HEK293 (cell line): Measurements from ENCODE around the gene TMEM134.

Experiments used
- CTCF ChIA-PET: fragments of 350-600 bp; formaldehyde crosslinking; extraction: SDS; loops from one replicate; lab custom pipeline; 2021; ENCODE audit warnings: antibody characterized with exemption; lab: Yijun Ruan, JAX
- POLR2A ChIA-PET: fragments of 300-600 bp; formaldehyde crosslinking; extraction: SDS; loops from one replicate; lab custom pipeline; 2020; ENCODE audit warnings: antibody characterized with exemption, inconsistent platforms; lab: Yijun Ruan, JAX
- H3K27ac ChIP-seq: fragments of 200-500 bp; sonication (Bioruptor generic); 2 replicates; pipeline ENCODE4 v1.5.1; 2014; ENCODE audit warnings: low read depth, low read length, control low read depth, inconsistent platforms; ENCODE audit errors: extremely low read depth
- H3K36me3 ChIP-seq, 2 experiments: fragments of 200-500 bp in 1 of 2; sonication (Bioruptor generic) in 1 of 2; 1 replicate in 1 of 2; 2 replicates in 1 of 2; pipeline ENCODE4 v1.5.1; 2014 to 2017; ENCODE audit warnings: inconsistent platforms in 2 of 2, low read length in 2 of 2; ENCODE audit not compliant: control insufficient read depth in 2 of 2, insufficient read depth in 1 of 2
- H3K4me1 ChIP-seq: fragments of 200-500 bp; sonication (Bioruptor generic); 2 replicates; pipeline ENCODE4 v1.5.1; 2014; ENCODE audit warnings: mild to moderate bottlenecking, low read length, inconsistent platforms; ENCODE audit not compliant: control insufficient read depth, insufficient read depth
- H3K4me3 ChIP-seq: 2 replicates; pipeline ENCODE4 v1.5.1; 2011; ENCODE audit warnings: low read depth, mild to moderate bottlenecking, control low read depth, low read length, moderate library complexity
- H3K9me3 ChIP-seq: fragments of 200-500 bp; sonication (Bioruptor generic); 2 replicates; pipeline ENCODE4 v1.5.1; 2014; ENCODE audit warnings: low read depth, low read length, inconsistent platforms; ENCODE audit not compliant: control insufficient read depth, insufficient read depth
- AEBP2 ChIP-seq: fragments of 450-650 bp; formaldehyde crosslinking; IDR thresholded peaks from 2 replicates; pipeline ENCODE4 v1.5.1; 2016; ENCODE audit warnings: missing biosample characterization, missing genetic modification characterization, borderline replicate concordance
- BCL6B ChIP-seq: fragments of 450-650 bp; formaldehyde crosslinking; IDR thresholded peaks from 2 replicates; pipeline ENCODE4 v1.5.1; 2017; ENCODE audit warnings: missing biosample characterization, missing genetic modification characterization
- GLIS1 ChIP-seq: fragments of 450-650 bp; formaldehyde crosslinking; IDR thresholded peaks from 2 replicates; pipeline ENCODE4 v1.5.1; 2016; ENCODE audit warnings: missing biosample characterization, missing genetic modification characterization
- HIC1 ChIP-seq: fragments of 450-650 bp; formaldehyde crosslinking; IDR thresholded peaks from 2 replicates; pipeline ENCODE4 v1.5.1; 2016; ENCODE audit warnings: missing biosample characterization, missing genetic modification characterization
- IKZF3 ChIP-seq: fragments of 450-650 bp; IDR thresholded peaks from 2 replicates; pipeline ENCODE4 v1.5.0; 2018; ENCODE audit warnings: missing biosample characterization, mild to moderate bottlenecking, missing genetic modification characterization, moderate library complexity
- PRDM10 ChIP-seq: fragments of 450-650 bp; formaldehyde crosslinking; IDR thresholded peaks from 2 replicates; pipeline ENCODE4 v1.5.1; 2016; ENCODE audit warnings: missing biosample characterization, missing genetic modification characterization
- ZFP37 ChIP-seq: fragments of 450-650 bp; formaldehyde crosslinking; IDR thresholded peaks from 2 replicates; pipeline ENCODE4 v1.5.1; 2016; ENCODE audit warnings: missing biosample characterization, missing genetic modification characterization
- ZNF266 ChIP-seq: fragments of 450-650 bp; formaldehyde crosslinking; IDR thresholded peaks from 2 replicates; pipeline ENCODE4 v1.5.1; 2016; ENCODE audit warnings: missing biosample characterization, missing genetic modification characterization, low read depth
- ZNF510 ChIP-seq: fragments of 450-650 bp; formaldehyde crosslinking; IDR thresholded peaks from 2 replicates; pipeline ENCODE4 v1.5.1; 2018; ENCODE audit warnings: mild to moderate bottlenecking, missing genetic modification characterization, missing biosample characterization; ENCODE audit not compliant: insufficient replicate concordance
- ZNF529 ChIP-seq: fragments of 450-650 bp; formaldehyde crosslinking; IDR thresholded peaks from 2 replicates; pipeline ENCODE4 v1.5.1; 2017; ENCODE audit warnings: missing genetic modification characterization, missing biosample characterization; ENCODE audit not compliant: insufficient replicate concordance
- ZNF548 ChIP-seq: fragments of 450-650 bp; formaldehyde crosslinking; IDR thresholded peaks from 2 replicates; pipeline ENCODE4 v1.5.1; 2016; ENCODE audit warnings: missing biosample characterization, missing genetic modification characterization
- ZNF660 ChIP-seq: fragments of 450-650 bp; IDR thresholded peaks from 2 replicates; pipeline ENCODE4 v1.5.1; 2018; ENCODE audit warnings: missing biosample characterization, mild to moderate bottlenecking, missing genetic modification characterization
- ZNF76 ChIP-seq: fragments of 450-650 bp; formaldehyde crosslinking; IDR thresholded peaks from 2 replicates; pipeline ENCODE4; 2016; ENCODE audit warnings: low read depth, missing biosample characterization, missing genetic modification characterization, borderline replicate concordance
- ZNF792 ChIP-seq: fragments of 450-650 bp; formaldehyde crosslinking; IDR thresholded peaks from 2 replicates; pipeline ENCODE4 v1.5.1; 2016; ENCODE audit warnings: missing biosample characterization, missing genetic modification characterization
- ZNF843 ChIP-seq: fragments of 450-650 bp; formaldehyde crosslinking; IDR thresholded peaks from 2 replicates; pipeline ENCODE4 v1.5.1; 2016; ENCODE audit warnings: missing biosample characterization, missing genetic modification characterization
- ZSCAN30 ChIP-seq: fragments of 450-650 bp; IDR thresholded peaks from 2 replicates; pipeline ENCODE4 v1.5.1; 2018; ENCODE audit warnings: missing biosample characterization, mild to moderate bottlenecking, missing genetic modification characterization, moderate library complexity
- TF ChIP-seq, protein P1 (sequence below): fragments of 450-650 bp; formaldehyde crosslinking; IDR thresholded peaks from 2 replicates; pipeline ENCODE4 v1.5.1; 2016; ENCODE audit warnings: missing biosample characterization, missing genetic modification characterization
- TF ChIP-seq, protein P2 (sequence below): fragments of 450-650 bp; formaldehyde crosslinking; conservative IDR thresholded peaks from 2 replicates; pipeline ENCODE4 v1.5.1; 2016; ENCODE audit warnings: low read depth, missing biosample characterization, missing genetic modification characterization

TMEM134 gene

DNA sequence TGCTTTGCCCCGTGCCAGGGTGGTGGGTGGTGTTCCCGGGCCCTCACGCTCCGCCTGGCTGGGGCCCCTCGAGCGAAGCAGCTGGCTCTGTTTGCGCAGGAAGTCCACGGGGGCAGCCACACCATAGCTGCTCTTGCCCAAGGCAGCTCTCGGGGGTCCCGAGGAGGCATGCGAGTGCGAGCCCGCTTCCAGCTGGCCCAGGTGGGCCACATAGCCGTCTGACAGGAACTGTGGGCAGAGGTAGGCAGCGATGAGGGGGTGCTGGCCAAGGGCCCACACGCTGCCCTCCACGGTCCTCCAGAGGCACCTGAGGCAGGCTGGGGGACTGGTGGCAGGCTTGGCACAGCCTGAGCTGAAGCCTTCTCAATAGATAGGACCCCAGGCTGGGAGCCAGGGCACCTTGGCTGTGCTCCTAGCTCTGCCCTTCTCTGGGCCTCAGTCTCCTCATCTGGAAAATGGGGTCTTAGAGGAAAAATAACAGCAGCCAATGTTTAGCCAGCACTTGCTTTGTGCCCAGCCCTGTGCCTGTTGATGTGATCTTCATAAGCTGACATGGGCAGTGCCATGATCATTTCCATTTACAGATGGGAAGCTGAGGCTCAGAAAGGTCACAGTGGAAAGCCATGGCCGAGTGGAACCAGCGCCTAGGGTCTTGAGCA, 23.1 kb upstream of the TMEM134 start:
- CTCF ChIA-PET = interaction anchor here (0.6 to 1.2 kb wide), 3 partner anchors 13 to 368 kb away, joined by 3 read pairs; no protein-coding TSS in a partner anchor
- H3K4me3 ChIP-seq = no peak overlapping the region
- peaks cover 0 to 79% of the 10 kb centered on the region in 2 experiments; a peak in 2 of 3 replicates for H3K36me3 ChIP-seq
- no peaks in the 10 kb centered on the region for H3K4me1 ChIP-seq
- no peaks in the 10 kb centered on the region for H3K9me3 ChIP-seq
- no peak for TF ChIP-seq ZNF660 (tag by site-specific recombination)
- no peak for TF ChIP-seq IKZF3 (tag by site-specific recombination)
- TF ChIP-seq, protein P1, sequence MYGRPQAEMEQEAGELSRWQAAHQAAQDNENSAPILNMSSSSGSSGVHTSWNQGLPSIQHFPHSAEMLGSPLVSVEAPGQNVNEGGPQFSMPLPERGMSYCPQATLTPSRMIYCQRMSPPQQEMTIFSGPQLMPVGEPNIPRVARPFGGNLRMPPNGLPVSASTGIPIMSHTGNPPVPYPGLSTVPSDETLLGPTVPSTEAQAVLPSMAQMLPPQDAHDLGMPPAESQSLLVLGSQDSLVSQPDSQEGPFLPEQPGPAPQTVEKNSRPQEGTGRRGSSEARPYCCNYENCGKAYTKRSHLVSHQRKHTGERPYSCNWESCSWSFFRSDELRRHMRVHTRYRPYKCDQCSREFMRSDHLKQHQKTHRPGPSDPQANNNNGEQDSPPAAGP = no peak
- TF ChIP-seq PRDM10 (tag by site-specific recombination) = no peak
- no peak for TF ChIP-seq ZNF792 (tag by site-specific recombination)
- TF ChIP-seq AEBP2 = no peak
- TF ChIP-seq, all 188 proteins: peak for 0
- H3K27ac ChIP-seq = no peak overlapping the region
- POLR2A ChIA-PET = interaction anchor here (0.7 to 2.5 kb wide), 2 partner anchors 9 to 139 kb away, joined by 3 to 11 read pairs; partner anchors contain the start of genes AIP and POLD4

- H3K27ac ChIP-seq = no peak overlapping the region
- TF ChIP-seq BCL6B (tag by site-specific recombination) = no peak
- TF ChIP-seq ZNF76 = no peak
- TF ChIP-seq ZSCAN30 (tag by site-specific recombination) = no peak
- TF ChIP-seq ZNF529 (tag by site-specific recombination) = no peak
- no peak for TF ChIP-seq ZNF266
- TF ChIP-seq, protein P2, sequence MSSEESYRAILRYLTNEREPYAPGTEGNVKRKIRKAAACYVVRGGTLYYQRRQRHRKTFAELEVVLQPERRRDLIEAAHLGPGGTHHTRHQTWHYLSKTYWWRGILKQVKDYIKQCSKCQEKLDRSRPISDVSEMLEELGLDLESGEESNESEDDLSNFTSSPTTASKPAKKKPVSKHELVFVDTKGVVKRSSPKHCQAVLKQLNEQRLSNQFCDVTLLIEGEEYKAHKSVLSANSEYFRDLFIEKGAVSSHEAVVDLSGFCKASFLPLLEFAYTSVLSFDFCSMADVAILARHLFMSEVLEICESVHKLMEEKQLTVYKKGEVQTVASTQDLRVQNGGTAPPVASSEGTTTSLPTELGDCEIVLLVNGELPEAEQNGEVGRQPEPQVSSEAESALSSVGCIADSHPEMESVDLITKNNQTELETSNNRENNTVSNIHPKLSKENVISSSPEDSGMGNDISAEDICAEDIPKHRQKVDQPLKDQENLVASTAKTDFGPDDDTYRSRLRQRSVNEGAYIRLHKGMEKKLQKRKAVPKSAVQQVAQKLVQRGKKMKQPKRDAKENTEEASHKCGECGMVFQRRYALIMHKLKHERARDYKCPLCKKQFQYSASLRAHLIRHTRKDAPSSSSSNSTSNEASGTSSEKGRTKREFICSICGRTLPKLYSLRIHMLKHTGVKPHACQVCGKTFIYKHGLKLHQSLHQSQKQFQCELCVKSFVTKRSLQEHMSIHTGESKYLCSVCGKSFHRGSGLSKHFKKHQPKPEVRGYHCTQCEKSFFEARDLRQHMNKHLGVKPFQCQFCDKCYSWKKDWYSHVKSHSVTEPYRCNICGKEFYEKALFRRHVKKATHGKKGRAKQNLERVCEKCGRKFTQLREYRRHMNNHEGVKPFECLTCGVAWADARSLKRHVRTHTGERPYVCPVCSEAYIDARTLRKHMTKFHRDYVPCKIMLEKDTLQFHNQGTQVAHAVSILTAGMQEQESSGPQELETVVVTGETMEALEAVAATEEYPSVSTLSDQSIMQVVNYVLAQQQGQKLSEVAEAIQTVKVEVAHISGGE (tag by site-specific recombination) = no peak
- no peak for TF ChIP-seq ZFP37
- TF ChIP-seq ZNF548 (tag by site-specific recombination) = no peak
- TF ChIP-seq GLIS1 (tag by site-specific recombination) = no peak
- no peak for TF ChIP-seq ZNF510 (tag by site-specific recombination)
- TF ChIP-seq HIC1 (tag by site-specific recombination) = no peak
- no peak for TF ChIP-seq ZNF843 (tag by site-specific recombination)
These were observed 22.4 kb upstream of the TMEM134 start for GRCh38 chr11:67491276-67492068.

More at GRCh38 chr11:67491276-67492068, 22.4 kb upstream of the TMEM134 start:
- CTCF ChIA-PET = interaction anchor here (1.2 kb wide), 2 partner anchors 140 to 141 kb away, joined by 3 to 5 read pairs; no protein-coding TSS in a partner anchor
- Histone ChIP-seq H3K9me3 (no peaks in the 10 kb centered on the region), H3K4me3 (no peak overlapping the region), H3K4me1 (no peaks in the 10 kb centered on the region), H3K36me3 (peaks cover 0 to 80% of the 10 kb centered on the region in 2 experiments; a peak in 2 of 3 replicates)
- POLR2A ChIA-PET = interaction anchor here (0.7 to 2.5 kb wide), 3 partner anchors 9 to 148 kb away, joined by 3 to 11 read pairs (median 5); partner anchors contain the start of genes AIP and POLD4
